ENCODE measurements around the gene RACGAP1. TPM values are rescaled to one million over a fixed set of nuclear protein-coding genes. Genes with fewer than 3 reads are reported as not detected.

The RACGAP1 gene
- 19.9 and 67.1 TPM in 2 replicates for total RNA-seq

DNA sequence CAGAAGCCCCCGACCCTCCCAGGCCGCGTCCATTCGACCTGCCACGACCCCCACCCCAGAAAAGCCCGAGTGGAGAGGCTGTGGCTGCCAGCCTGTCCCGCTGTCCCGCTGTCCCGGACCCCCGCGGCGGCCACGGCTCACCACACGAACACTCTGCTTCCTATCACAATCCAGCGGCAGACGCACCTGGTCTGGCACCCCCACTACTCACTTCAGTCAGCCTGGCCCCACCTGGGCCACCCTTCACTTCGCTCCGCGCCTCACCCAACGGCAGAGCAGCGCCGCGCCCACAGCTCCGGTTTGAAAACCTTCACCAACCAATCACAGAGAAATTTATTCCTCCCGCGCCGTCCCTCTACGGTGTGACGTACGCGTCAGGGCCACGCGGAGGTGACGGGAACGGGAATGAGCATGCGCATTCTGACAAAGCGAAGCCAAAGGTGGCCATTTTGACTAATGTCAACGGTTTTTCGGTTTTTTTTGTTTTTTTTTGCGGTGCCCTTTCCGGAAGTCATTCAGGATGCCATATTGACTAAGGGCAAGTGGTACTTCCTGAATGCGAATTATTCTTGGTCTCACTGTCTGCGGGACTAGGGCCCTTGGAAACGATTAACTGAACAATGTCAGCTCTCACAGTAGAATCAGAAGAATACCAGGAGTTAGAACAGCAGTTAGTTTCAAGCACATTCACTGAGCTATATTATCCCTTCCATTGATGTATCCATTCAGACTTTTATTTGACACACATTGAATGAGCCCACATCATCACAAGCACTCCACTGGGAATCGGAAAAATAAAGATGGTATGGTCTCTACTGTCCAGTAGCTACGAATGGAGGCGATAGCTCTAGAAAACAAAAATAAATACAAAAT is at the start of gene RACGAP1:
Gene RACGAP1 (minus strand): TSS at position 308 of the 873 bp plus-strand sequence. CDS start 8,779 bp downstream, outside the sequence.
- peak; percentile 99 for DNase-seq

GRCh38 chr12:50073712-50074111 is 48.4 kb upstream of the RACGAP1 start:
- DNase-seq = no peak

- no peak for DNase-seq
Observed at GRCh38 chr12:50073206-50073605, 47.9 kb upstream of the RACGAP1 start.

DNA sequence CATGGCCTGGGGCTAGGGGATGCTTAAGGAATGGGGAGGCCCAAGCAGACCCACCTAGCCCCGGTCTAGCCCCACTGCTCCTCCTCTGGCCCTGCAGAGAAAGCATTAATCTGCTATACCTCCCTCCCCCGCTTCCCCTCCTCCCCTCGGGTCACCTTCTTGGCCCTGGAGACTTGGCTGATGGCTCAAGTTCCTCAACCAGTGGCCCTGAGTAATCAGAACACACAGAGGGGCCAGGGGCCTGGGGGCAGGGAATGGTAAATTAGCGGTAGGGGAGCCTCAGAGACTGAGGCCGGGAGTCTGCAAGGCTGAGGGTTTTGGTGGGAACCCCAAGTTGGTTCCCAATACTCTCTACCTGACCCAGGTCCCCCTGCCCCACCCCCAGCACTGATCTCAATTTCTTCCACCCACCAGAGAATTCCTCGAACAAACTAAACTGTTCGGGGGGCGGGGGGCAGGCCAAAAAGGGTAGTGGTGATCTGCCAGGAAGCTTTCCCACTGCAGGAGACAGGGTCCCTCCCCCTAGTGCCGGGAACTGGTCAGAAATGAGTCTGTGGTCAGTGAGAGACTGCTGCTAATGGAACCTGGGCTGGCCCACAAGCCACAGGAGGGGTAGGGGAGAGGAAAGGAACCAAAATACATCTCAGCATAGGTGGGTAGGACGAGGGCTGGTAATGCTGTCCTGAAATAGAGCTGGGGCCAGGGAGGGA is 47.1 kb upstream of the RACGAP1 start:
- no peak for DNase-seq

- peak; percentile 91 for DNase-seq
Observed at GRCh38 chr12:50070314-50071060, 45.2 kb upstream of the RACGAP1 start.

DNA sequence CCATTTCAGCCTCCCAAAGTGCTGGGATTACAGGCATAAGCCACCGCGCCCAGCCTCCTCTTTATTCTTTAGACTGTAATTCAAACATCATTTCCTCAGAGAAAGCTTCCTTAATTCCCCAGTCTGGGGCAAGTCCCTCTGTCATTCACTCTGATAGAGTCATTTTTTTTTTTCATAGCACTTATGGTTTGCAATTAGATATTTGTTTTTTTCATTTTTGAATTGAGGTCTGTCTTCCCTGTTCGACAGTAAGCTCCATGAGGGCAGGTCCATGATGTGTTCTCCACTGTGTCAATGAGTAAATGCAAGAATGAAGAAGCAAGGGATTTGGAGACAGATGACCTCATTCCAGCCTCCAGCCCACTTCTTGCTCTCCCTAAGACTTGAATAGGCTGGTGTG is 44.2 kb upstream of the RACGAP1 start:
- DNase-seq = no peak

DNA sequence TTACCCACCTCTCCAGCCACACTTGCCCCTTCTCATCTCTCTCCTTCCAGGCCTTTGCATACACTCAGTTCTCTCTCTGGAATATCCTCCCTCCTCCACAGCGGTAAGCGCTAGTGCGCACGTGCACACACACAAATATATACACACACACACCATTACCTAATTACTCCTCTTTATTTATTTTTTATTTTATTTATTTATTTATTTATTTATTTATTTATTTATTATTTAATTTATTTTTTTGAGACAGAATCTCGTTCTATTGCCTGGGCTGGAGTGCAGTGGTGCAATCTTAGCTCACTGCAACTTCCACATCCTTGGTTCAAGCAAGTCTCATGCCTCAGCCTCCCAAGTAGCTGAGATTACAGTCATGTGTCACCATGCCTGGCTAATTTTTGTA is 43.8 kb upstream of the RACGAP1 start:
- DNase-seq = no peak

DNA sequence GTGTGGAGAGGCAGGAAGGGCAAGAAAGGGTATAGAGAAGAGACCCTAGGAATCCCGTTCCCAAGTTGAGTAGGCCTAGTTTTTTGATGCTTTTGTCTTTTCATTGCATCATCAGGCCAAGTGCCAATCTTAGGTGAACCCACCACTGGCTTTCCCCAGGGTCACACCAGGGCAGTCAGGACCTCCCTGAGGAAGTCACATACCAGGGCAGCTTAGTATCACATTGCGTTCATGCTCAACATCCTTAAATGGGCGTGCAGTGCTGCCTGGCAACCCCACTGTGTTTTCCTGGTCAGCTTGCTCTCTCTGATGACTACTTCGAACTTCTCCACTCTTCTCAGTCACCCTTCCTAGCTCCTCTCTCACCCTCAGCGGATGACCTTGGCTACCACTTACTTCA is 41.1 kb upstream of the RACGAP1 start:
- DNase-seq = no peak

- DNase-seq = no peak
Observed at GRCh38 chr12:50065726-50066310, 40.5 kb upstream of the RACGAP1 start.

- DNase-seq = no peak
Observed at GRCh38 chr12:50062728-50063460, 37.6 kb upstream of the RACGAP1 start.

DNA sequence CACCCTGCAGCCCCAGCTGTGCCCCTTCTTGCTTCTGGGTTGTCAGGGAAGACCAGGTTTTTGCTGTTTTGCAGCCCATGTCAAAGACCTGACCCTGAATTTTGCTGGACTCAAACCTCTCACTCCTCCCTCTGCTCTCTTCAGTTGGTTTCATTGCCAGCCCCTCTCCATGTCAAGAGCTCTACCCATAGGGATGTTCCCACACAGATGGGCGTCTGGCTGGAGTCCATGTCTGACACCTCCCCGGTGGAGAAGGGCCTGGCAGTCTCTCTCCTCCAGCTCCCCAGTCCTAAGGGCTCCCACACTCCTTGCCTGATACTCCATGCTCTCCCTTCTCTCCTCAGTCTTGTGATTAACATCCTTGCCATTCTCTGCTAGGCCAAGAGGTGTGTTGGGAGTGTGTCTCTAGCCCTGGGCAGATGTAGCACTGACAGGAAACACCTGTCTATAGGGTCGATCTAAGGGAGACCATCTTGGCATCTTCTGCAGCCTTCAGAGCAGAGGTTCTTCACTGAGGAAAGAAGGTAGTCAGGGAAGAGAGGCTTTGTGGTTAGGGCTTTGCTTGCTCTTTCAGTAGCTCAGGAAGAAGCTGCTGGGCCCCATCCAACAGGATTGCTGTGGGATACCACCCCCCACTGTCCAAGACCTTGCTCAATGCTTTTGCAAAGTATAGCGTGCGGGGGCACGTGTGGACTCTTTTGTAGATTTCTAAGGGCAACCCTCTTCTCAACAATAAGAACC is 36.8 kb upstream of the RACGAP1 start:
- DNase-seq = no peak

DNA sequence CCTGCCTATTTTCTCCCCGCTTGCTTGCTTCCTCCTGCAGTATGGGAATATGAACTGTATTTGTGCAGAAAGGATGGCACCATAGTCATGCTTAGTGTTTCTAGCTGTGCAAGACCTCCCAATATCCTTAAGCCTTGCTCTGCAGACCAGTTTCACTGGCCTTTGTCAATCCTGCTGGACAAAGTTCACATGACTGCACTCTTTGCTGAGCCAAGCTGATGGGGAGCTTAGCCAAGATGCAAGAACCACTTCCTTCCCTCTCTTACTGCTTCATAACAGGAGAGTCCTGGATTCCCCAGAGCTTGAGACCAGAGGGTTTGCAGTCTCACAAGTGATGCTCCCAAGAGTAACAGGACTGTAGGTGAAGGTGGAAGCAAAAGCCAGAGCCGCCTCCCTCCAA is 35.9 kb upstream of the RACGAP1 start:
- DNase-seq = peak; percentile 14

DNA sequence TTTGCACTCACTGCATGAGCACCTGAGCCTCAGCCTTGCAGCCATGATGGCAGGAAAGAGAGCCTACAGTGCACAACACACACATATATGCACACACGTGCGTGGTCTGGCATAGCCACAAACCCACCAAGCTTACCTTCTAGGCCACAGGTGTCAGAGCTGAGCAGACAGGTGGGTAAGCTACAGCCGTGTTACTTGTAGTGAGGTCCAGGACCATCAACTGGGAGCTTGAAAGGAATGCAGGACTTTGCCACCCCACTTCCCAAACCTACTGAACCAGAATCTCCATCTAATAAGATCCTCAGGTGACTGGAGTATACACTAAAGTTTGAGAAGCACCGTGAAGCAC is 34.8 kb upstream of the RACGAP1 start:
- no peak for DNase-seq

GRCh38 chr12:50059440-50060119 is 34.3 kb upstream of the RACGAP1 start:
- DNase-seq = no peak

GRCh38 chr12:50058743-50059312 is 33.5 kb upstream of the RACGAP1 start:
- no peak for DNase-seq

- DNase-seq = no peak
Observed at GRCh38 chr12:50057896-50058670, 32.8 kb upstream of the RACGAP1 start.

DNA sequence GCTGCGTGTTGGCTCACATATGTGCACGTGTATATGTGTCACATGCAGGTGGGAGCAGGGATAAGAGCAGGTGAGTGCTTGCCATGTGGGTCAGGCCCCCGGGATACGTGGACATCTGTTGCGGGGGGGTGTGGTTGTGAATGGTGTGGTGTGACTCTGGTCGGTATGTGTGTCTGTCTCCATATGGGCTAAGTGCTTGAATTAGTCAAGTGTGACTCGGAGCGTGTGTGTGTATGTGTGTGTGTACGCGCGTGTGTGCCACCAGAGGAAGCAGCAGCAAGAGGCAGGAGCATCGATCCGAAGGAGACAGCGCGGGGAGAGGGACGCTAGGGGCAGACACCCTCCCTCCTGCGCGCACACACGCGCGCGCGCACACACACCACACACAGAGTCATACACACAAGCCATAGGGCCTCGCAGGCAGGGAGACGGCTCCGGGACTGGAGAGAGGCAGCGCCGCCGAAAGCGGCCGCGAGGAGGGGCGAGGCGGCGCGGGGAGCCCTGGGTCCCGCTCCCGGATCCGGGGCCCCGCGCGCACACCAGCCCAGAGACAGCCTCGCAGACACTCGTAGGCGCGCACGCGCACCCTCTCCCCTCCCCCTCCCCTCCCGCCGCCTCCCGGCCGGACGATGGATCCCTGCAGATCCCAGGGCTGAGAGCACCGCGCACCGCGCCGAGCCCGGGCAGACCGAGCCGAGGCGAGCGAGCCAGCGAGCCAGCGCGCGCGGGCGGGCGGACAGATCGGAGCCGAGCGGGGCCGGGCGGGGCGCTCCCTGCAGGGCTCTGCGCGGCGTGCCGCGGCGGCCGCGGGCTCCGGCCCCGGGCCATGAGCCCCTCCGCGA is 31.9 kb upstream of the RACGAP1 start, which contains the start of gene ASIC1:
Gene ASIC1 (plus strand): TSS at position 597 of the 842 bp plus-strand sequence. CDS start 1,171 bp downstream, outside the sequence.
- peak; percentile 69 for DNase-seq

- no peak for DNase-seq
Observed at GRCh38 chr12:50056639-50056976, 31.3 kb upstream of the RACGAP1 start.

Data from dermis blood vessel endothelial cell (primary cell).